Endometrium (tissue), 2 donors: ENCODE data around the gene KCNH6.

ENCODE experiments used
- FAIRE-seq: peaks from 2 replicates; lab custom pipeline; 2012; peaks lifted over from hg19 to GRCh38; lab: Jason Lieb, UNC
- donor health status: control.
- donor health status: control.

Gene KCNH6

DNA sequence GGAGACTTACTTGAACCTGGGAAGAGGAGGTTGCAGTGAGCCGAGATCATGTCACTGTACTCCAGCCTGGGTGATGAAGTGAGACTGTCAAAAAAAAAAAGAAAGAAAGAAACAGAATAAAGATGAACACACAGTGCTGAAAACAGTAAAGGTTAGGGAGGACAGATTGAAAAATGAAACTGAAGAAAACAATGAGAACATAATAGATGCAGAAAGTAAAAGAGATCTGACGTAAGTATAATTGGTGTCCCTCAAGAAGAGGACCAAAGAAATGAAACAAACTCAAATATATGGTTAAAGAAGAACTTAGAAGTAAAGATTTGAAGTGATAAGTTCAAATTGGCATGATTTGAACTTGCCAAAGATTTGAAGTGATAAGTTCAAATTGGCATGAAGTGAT lies 34.3 kb downstream of the KCNH6 start:
- FAIRE-seq: no peak

DNA sequence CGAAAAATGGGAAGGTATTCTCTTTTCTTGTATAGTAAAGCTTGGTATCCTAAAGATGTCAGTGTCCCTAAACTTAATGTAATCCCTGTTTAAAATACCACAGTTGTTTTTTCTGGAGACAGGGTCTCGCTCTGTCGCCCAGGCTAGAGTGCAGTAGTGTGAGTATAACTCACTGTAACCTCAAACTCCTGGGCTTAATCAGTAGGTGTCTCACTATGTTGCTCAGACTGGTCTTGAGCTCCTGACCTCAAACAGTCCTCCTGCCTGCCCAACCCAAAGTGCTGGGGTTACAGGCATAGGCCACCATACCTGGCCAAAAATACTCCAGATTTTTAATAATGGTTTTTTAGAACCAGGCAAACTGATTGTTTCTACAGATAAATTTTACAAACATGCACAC lies 35.3 kb downstream of the KCNH6 start:
- FAIRE-seq: no peak

DNA sequence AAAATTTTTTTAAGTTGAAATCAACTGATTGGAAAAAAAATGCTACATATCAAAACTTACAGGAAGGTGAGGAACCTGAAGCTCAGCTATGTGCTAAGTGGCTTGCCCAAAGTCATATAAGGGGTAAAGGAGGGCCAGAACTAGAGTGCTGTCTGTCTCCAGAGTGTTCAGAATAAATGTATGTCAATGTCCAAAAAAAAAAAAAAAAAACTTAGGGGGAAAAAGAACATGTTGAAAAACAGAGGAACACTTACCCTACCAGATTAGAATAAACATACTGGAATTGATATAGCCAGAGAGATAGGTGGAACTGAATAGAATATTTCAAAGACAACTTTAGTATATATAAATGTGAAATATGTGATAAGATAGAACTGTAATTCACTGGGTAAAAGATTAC lies 38.7 kb downstream of the KCNH6 start:
- FAIRE-seq: no peak

DNA sequence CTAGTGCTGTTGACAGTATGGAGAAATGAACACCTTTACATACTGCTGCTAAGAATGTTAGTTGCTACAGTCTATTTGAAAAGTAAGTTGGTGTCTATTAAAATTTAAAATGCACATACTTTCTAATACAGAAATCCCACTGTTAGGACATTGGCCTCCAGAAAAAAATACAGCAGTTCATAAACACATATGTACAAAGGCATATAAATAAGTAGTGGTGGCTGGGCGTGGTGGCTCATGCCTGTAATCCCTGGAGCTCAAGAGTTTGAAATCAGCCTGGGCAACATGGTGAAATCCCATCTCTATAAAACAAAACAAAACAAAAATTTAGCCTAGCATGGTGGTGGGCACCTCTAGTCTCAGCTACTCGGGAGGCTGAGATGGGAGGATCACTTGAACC lies 40.2 kb downstream of the KCNH6 start:
- FAIRE-seq: no peak

DNA sequence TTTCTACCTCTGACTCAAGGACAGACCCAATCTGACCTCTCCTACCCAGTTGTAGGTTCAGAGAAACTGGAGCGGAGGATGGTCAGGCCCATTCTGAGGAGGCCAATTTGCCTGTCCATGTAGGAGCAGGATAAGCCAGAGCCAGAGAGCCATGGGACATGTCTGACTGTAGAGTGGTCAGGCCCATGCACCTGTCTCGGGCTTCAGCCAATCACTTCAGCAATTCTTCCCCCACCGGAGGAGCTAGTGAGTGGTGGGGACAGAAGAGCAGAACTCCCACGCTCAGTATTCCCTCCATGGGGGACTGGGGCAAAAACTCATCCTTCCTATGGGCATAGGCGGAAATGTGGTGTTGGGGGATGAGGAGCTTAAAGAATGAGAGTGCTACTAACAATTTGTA lies 41.4 kb downstream of the KCNH6 start:
- FAIRE-seq: no peak

DNA sequence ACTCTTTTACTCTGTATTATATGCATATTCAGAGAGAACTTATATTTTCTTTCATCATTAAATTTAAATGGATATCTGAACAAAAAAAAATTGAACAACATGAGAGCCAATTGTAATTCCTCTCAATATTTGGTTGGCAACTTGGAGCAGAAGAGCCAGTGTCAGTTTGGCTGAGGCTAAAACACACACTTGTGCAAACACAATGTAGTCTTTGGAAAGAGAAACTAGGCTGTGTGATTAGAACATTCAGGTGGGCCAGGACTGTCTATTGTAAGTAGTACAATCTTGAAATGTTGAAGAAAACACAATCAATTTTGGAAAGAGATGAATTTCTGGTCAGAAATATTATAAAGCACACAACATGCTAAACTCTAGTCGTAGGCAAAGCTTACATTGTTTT lies 44.1 kb downstream of the KCNH6 start:
- no peak for FAIRE-seq

DNA sequence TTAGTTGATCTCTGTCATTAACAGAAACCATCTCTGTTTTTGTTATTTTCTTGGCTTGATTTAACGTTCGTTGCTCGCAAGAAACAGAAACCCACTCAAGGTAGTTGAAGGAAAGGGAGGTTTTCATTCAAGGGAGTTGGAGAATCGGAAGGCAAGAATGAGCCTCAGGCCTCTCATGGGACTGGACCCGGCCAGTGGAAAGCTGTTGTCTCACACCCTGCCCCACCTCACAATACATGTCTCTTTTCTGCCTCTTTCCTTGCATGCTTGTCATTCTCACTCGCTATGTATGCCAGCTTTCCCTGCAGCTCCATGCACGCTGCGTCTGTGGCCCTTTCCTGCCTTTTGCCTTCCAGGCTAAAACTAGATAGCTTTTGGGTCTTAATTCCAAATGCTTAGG lies 45.4 kb downstream of the KCNH6 start:
- no peak for FAIRE-seq

DNA sequence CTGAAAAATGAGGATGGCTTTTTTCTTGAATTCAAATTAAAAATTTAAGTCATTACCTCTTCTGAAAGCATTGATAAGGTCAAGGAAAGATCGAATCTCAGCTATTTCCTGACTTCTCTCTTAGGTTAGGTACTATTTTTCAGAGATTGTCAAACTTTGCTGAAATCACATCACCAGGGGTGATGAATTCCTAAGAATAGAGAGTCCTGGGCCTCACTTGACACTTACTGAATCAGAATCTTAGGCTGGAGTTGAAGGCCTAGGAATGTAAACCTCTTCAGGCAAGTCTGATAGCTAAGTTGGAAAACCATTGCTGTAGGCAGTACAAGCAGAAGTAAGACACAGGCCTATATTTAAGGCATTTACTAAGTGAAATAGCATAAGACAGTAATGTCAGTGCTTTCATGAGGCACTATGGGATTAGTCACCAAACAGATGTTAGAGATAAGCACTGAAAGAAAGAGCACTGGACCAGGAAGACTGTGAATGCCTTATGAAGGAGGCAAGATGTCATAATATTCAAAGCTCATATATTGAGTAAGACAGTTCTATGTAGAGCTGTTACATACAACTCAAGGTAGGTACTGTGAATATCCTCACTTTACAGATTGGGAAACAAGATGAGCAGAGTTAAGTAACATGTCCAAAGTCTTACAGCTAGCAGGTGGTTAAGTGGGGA lies 48.6 kb downstream of the KCNH6 start:
- no peak for FAIRE-seq

DNA sequence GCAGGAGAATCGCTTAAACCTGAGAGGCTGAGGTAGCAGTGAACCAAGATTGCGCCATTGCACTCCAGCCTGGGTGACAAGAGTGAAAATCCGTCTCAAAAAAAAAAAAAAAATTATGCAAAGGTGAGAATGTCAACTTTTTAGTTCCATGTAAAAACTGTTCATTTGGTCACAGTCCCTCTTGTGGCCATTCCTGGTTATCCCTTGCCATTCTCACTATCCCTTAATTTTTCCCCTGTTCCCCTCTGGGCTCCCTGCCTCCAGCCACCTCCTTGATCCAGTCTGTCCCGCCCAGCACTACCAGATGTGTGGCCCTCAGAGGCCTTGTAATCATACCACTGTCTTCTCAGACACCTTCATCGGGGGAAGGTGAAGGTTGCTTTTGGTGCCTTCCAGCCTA lies 50.5 kb downstream of the KCNH6 start:
- no peak for FAIRE-seq

DNA sequence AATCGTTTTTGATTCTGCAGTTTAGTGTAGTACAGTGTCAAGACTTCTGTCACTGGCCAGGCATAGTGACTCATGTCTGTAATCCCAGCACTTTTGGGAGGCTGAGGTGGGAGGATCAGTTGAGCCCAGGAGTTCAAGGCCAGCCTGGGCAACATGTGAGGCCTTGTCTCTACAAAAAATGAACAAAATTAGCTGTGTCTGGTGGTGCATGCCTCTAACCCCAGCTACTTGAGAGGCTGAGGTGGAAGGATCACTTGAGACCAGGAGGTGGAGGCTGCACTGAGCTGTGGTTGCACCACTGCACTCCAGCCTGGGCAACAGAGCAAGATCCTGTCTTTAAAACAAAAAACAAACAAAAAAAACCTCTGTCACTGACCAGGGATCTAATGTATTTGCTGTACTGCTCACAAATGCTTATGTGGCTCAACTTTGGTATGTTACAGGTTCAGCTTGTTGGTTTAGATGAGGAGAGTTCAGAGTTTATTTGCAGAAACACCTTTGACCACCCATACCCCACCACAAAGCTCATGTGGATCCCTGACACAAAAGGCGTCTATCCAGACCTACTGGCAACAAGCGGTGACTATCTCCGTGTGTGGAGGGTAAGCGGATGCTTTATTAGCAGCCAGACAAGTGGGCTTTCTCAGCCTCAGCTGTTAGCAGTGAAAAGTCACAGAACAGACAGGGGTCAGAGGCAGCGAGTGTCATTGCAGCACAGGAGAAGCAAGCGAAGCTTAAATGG lies 55.0 kb downstream of the KCNH6 start:
- no peak for FAIRE-seq

DNA sequence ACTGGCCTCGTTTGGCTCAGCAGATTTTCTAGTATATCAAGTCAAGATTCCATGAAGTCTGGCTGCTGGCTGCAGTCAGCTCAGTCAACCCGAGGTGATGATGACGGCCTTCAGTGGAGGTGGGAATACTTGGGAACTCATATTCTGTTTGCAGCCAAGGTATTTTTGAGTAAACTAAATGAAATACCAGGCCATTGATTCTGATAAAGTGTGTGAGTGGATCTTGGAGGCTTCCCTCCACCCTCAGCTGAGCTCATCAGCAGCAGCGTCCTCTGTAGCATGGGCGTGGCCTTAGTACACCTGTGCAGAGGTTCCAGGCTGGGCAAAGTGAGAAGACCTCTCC lies 55.6 kb downstream of the KCNH6 start:
- FAIRE-seq: no peak

DNA sequence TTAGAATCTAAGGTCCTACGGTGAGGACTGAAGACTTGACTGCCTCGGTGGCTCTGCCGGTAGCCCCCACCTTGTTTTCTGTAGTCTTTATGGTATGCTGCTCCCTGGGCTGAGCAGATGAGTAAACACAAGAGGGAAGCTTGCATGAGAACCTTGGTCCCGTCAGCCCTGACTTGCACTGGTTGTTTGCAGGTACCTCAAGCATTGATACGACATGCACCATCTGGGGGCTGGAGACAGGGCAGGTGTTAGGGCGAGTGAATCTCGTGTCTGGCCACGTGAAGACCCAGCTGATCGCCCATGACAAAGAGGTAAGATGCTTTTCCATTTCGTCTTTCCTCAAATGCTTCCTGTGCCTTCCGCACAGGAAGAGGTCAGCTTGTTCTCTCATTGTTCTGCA lies 56.5 kb downstream of the KCNH6 start:
- no peak for FAIRE-seq

DNA sequence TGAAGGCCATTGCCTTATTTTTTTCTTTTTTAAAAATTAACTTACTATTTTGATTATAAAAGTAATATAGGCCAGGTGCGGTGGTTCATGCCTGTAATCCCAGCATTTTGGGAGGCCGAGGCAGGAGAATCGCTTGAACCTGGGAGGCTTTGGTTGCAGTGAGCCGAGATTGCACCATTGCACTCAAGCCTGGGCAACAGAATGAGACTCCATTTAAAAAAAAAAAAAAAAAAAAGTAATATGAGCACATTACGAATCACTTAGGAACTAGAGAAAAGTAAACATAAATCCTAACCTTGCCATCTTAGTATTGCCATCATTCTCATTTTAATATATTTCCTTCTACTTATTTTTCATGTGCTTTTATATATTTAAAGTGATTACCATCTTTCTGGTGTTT lies 64.6 kb downstream of the KCNH6 start:
- FAIRE-seq: no peak

DNA sequence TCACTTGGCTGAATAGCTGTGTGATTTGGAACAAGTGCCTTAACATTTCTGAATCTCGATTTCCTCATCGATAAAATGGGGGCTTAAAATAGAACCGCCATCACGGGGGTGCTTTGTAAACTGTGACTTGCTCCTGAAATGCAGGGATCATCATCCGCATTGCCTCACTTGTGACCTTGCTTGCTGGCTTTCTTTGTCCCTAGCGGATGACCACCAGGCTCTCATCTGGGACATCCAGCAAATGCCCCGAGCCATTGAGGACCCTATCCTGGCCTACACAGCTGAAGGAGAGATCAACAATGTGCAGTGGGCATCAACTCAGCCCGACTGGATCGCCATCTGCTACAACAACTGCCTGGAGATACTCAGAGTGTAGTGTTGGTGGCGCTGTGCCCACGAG lies 65.6 kb downstream of the KCNH6 start:
- no peak for FAIRE-seq

DNA sequence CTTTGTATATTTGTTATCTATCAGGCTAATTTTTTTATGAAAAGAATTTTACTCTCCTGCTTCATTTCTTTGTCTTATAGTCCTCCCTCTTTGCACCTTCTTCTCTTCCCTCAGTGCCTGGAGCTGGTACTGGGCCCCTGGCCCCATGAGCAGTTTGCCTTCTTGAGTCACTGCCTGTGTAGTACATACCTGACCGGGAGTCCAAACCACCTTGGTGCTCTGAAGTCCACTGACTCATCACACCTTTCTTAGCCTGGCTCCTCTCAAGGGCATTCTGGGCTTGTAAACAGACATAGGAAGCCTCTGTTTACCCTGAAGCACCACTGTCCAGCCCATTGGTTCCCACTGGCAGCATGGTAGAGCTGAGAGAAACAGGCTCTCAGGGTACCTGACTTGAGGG lies 66.5 kb downstream of the KCNH6 start:
- no peak for FAIRE-seq

DNA sequence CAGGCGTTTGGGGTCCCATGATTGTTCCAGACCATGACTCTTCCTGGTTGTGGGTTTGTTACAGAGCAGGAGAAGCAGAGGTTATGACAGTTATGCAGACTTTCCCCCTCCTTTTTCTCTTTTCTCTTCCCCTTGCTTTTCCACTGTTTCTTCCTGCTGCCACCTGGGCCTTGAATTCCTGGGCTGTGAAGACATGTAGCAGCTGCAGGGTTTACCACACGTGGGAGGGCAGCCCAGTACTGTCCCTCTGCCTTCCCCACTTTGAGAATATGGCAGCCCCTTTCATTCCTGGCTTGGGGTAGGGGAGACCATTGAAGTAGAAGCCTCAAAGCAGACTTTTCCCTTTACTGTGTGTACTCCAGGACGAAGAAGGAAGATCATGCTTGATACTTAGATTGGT lies 69.6 kb downstream of the KCNH6 start:
- no peak for FAIRE-seq

DNA sequence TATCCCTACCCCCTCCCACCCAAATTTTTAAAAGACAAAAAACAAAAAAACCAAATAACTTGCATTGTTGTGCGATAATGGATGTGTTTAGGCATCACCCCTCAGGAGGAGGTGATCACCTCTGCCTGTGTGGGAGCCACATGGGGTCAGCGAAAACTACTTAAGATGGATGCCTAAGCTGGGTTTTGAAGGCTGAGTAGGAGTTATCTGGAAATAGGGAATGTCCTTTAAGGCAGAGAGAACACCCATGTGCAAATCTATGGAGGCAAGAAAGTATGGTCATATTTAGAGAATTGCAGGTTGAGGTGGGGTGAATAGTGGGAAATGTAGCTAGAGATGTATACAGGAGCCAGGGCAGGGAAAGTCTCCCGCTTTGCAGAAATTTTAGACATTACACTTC lies 72.0 kb downstream of the KCNH6 start:
- no peak for FAIRE-seq
